ENCODE measurements around the gene AGBL5.

DNA sequence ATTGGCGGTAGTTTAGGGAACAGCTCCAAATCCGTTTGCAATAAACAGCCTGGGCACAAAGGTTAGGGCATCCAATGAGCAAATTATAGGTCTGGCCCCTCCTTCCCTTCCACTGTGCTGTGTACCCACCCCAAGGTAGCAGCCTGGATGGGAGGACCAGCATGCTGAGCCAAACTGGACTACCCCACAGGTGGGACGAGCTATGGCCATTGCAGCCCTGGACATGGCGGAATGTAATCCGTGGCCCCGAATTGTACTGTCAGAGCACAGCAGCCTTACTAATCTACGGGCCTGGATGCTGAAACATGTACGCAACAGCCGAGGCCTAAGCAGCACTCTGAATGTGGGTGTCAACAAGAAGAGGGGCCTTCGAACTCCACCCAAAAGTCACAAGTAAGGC is 6.7 kb downstream of the AGBL5 start:
- TF ChIP-seq CTCF (conservative IDR thresholded peaks at IDR 0.05; ENCODE audit: low read length), result no peak
- no peak for TF ChIP-seq EZH2phosphoT487 (IDR thresholded peaks at IDR 0.05; ENCODE audit: borderline replicate concordance, low read depth, low read length)

Data from OCI-LY7 (cell line).